Esophagus muscularis mucosa (tissue), 3 donors: ENCODE measurements around the gene CDH22.

Experiments
- CTCF ChIP-seq, 3 experiments: fragments of 200-600 bp in 2 of 3; fragments of 450-650 bp in 1 of 3; sonication (generic) in 2 of 3; IDR thresholded peaks; one replicate each; pipeline ENCODE4 v1.5.1; 2017 to 2019; ENCODE audit warnings: antibody characterized with exemption in 3 of 3, mild to moderate bottlenecking in 2 of 3, moderate library complexity in 1 of 3
- POLR2A ChIP-seq: fragments of 450-650 bp; IDR thresholded peaks from one replicate; pipeline ENCODE4 v1.6.1; 2017; ENCODE audit warnings: antibody characterized with exemption, moderate library complexity, mild to moderate bottlenecking, low read depth

DNA sequence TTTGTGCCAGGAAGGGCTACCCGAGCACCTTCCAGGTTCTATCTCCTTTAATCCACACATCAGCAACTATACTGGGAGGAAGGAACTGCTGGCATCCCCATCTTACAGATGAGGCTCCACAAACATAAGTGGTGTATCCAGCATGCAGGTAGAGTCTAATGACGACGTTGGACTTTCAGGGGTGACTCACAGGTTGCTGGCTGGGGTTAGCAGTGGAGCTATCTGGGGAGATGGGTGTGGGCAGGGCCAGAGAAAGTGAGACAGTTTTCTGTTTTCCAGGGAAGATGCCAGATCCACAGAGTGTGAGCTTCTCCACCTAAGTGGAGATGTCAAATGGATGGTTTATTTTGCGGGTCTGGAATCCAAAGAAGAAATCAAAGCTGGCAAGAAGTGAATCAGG lies 31.8 kb downstream of the CDH22 start:
- TF ChIP-seq POLR2A (no peak), CTCF (IDR thresholded peaks at IDR 0.05) (no peak)
